HG03432 (cell line): Measurements from ENCODE around the gene IL26.
"Not testable (repeated sequence)": the region's sequence is repeated elsewhere in the genome, so short reads cannot be mapped to it uniquely, and the experiment has no call there.

ENCODE experiments used
- ATAC-seq: cut with Tn5 transposase; IDR thresholded peaks from one replicate; pipeline ENCODE4 v1.9.1; 2021; ENCODE audit warnings: mild to moderate bottlenecking, moderate library complexity; ENCODE audit not compliant: unreplicated experiment

The IL26 gene

GRCh38 chr12:68240975-68241374, 15.4 kb upstream of the IL26 start:
- peak; percentile 98 for ATAC-seq

- ATAC-seq, result no peak
These were observed 14.5 kb upstream of the IL26 start for GRCh38 chr12:68240079-68240478.

GRCh38 chr12:68239309-68239982, 13.8 kb upstream of the IL26 start:
- no peak for ATAC-seq

- ATAC-seq, result no peak
These were observed 12.0 kb upstream of the IL26 start for GRCh38 chr12:68237619-68238018.

- ATAC-seq, result no peak
These were observed 11.5 kb upstream of the IL26 start for GRCh38 chr12:68237078-68237477.

- peak; percentile 62 for ATAC-seq
These were observed 10.9 kb upstream of the IL26 start for GRCh38 chr12:68236421-68237059.

- no peak for ATAC-seq
These were observed 10.0 kb upstream of the IL26 start for GRCh38 chr12:68235576-68235975.

GRCh38 chr12:68234140-68234539, 8.5 kb upstream of the IL26 start:
- ATAC-seq, result no peak

- no peak for ATAC-seq
These were observed 7.9 kb upstream of the IL26 start for GRCh38 chr12:68233498-68233897.

GRCh38 chr12:68231691-68232090, 6.1 kb upstream of the IL26 start:
- no peak for ATAC-seq

GRCh38 chr12:68231229-68231628, 5.6 kb upstream of the IL26 start:
- ATAC-seq, result no peak

- no peak for ATAC-seq
These were observed 4.3 kb upstream of the IL26 start for GRCh38 chr12:68229956-68230355.

- no peak for ATAC-seq
These were observed 1.7 kb upstream of the IL26 start for GRCh38 chr12:68227356-68227755.

- no peak for ATAC-seq
These were observed 861 bp downstream of the IL26 start for GRCh38 chr12:68224613-68225285.

GRCh38 chr12:68223067-68223747, 2.4 kb downstream of the IL26 start:
- peak; percentile 94 for ATAC-seq

- ATAC-seq, result no peak
These were observed 3.3 kb downstream of the IL26 start for GRCh38 chr12:68222326-68222725.

GRCh38 chr12:68221497-68221896, 4.1 kb downstream of the IL26 start:
- ATAC-seq, result no peak

- no peak for ATAC-seq
These were observed 14.7 kb downstream of the IL26 start for GRCh38 chr12:68210875-68211274.

GRCh38 chr12:68209048-68209728, 16.4 kb downstream of the IL26 start:
- ATAC-seq, result not testable (repeated sequence)

- no peak for ATAC-seq
These were observed 18.3 kb downstream of the IL26 start for GRCh38 chr12:68207276-68207675.

GRCh38 chr12:68206446-68206845, 19.2 kb downstream of the IL26 start:
- no peak for ATAC-seq
